ENCODE measurements around the gene RDH5.

DNA sequence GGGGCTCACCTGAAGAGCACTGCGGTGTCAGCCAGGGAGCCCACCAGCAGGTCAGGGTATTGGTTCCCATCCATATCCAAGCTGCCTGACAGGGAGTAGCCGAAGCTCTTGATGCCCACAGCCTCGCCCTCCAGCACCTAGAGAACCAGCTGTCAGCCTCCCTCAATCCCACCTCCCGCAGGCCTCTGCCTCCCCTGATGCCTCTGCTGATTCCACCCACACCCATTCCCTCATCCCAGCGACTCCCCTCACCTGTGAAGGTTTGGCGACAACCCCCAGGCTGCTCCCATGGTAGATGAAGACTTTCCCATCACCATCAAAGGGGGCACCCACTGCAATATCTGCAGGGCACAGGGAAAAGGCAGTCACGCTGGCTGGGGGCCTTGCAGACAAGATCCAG, 22.5 kb upstream of the RDH5 start:
- TF ChIP-seq, protein P1, sequence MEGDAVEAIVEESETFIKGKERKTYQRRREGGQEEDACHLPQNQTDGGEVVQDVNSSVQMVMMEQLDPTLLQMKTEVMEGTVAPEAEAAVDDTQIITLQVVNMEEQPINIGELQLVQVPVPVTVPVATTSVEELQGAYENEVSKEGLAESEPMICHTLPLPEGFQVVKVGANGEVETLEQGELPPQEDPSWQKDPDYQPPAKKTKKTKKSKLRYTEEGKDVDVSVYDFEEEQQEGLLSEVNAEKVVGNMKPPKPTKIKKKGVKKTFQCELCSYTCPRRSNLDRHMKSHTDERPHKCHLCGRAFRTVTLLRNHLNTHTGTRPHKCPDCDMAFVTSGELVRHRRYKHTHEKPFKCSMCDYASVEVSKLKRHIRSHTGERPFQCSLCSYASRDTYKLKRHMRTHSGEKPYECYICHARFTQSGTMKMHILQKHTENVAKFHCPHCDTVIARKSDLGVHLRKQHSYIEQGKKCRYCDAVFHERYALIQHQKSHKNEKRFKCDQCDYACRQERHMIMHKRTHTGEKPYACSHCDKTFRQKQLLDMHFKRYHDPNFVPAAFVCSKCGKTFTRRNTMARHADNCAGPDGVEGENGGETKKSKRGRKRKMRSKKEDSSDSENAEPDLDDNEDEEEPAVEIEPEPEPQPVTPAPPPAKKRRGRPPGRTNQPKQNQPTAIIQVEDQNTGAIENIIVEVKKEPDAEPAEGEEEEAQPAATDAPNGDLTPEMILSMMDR (IDR thresholded peaks at IDR 0.05): no peak
- TF ChIP-seq, protein P2, sequence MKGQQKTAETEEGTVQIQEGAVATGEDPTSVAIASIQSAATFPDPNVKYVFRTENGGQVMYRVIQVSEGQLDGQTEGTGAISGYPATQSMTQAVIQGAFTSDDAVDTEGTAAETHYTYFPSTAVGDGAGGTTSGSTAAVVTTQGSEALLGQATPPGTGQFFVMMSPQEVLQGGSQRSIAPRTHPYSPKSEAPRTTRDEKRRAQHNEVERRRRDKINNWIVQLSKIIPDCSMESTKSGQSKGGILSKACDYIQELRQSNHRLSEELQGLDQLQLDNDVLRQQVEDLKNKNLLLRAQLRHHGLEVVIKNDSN (IDR thresholded peaks at IDR 0.05; ENCODE audit: borderline replicate concordance, low read depth): no peak
- TF ChIP-seq POLR2AphosphoS5 (IDR thresholded peaks at IDR 0.05; ENCODE audit: low read depth, low read length) (no peak), RFX5 (IDR thresholded peaks at IDR 0.05; ENCODE audit: low read length) (no peak), GABPA (IDR thresholded peaks at IDR 0.05; ENCODE audit: low read depth) (no peak), EP300 (IDR thresholded peaks at IDR 0.05; ENCODE audit: borderline replicate concordance in 1 of 2, low read depth in 1 of 2, low read length in 1 of 2) (no peak)
- TF ChIP-seq, protein P3, sequence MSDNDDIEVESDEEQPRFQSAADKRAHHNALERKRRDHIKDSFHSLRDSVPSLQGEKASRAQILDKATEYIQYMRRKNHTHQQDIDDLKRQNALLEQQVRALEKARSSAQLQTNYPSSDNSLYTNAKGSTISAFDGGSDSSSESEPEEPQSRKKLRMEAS (IDR thresholded peaks at IDR 0.05; ENCODE audit: low read depth): no peak
